B cell (primary cell): ENCODE results near the gene KCNC4.

Experiments used
- CTCF ChIP-seq: fragments of 200-600 bp; IDR thresholded peaks from one replicate; pipeline ENCODE4 v1.8.0; 2022; ENCODE audit warnings: antibody characterized with exemption, mild to moderate bottlenecking
- EZH2 ChIP-seq: IDR thresholded peaks from 2 replicates; pipeline ENCODE4 v1.6.1; 2012; ENCODE audit warnings: borderline replicate concordance, low read depth, mild to moderate bottlenecking, moderate library complexity, low read length; ENCODE audit not compliant: insufficient read depth, poor library complexity, severe bottlenecking

- TF ChIP-seq CTCF (no peak), EZH2 (no peak)
Measured at GRCh38 chr1:110230381-110231199, 20.5 kb downstream of the KCNC4 start.
